Gastroesophageal sphincter (tissue), 3 donors: ENCODE measurements around the gene TRPM5.

Experiments used
- CTCF ChIP-seq, 4 experiments: fragments of 200-600 bp in 2 of 4; fragments of 450-650 bp in 2 of 4; sonication (generic) in 1 of 4; IDR thresholded peaks; one replicate each; pipeline ENCODE4 v1.5.1; 2017 to 2019; ENCODE audit warnings: antibody characterized with exemption in 4 of 4, mild to moderate bottlenecking in 2 of 4, moderate library complexity in 2 of 4
- EP300 ChIP-seq: sonication (generic); formaldehyde crosslinking; IDR thresholded peaks from one replicate; pipeline ENCODE4 v1.6.1; 2017; ENCODE audit warnings: antibody characterized with exemption, mild to moderate bottlenecking
- POLR2A ChIP-seq, 2 donors: fragments of 450-650 bp; IDR thresholded peaks; one replicate each; pipeline ENCODE4 v1.6.1; 2017; ENCODE audit warnings: antibody characterized with exemption in 2 of 2, mild to moderate bottlenecking in 2 of 2, moderate library complexity in 1 of 2
- POLR2AphosphoS5 ChIP-seq: sonication (generic); formaldehyde crosslinking; IDR thresholded peaks from one replicate; pipeline ENCODE4 v1.6.1; 2017; ENCODE audit warnings: antibody characterized with exemption

- TF ChIP-seq CTCF (IDR thresholded peaks at IDR 0.05) (no peak), POLR2A (IDR thresholded peaks at IDR 0.05) (no peak), EP300 (no peak), POLR2AphosphoS5 (no peak)
Observed at GRCh38 chr11:2409126-2409525, 35.2 kb downstream of the TRPM5 start.
